HG02588 (cell line): ENCODE results near the gene SRP14.
"Not testable (repeated sequence)": the region's sequence is repeated elsewhere in the genome, so short reads cannot be mapped to it uniquely, and the experiment has no call there.

Source experiments
- ATAC-seq: cut with Tn5 transposase; IDR thresholded peaks from one replicate; pipeline ENCODE4 v1.9.1; 2021; ENCODE audit warnings: mild to moderate bottlenecking, moderate library complexity; ENCODE audit not compliant: unreplicated experiment

The SRP14 gene

GRCh38 chr15:40052604-40053003, 13.6 kb upstream of the SRP14 start:
- no peak for ATAC-seq

- no peak for ATAC-seq
Observed at GRCh38 chr15:40051616-40052415, 12.8 kb upstream of the SRP14 start.

GRCh38 chr15:40050788-40051470, 11.9 kb upstream of the SRP14 start:
- no peak for ATAC-seq

- ATAC-seq = no peak
Observed at GRCh38 chr15:40048926-40049475, 10.0 kb upstream of the SRP14 start.

- no peak for ATAC-seq
Observed at GRCh38 chr15:40048211-40048792, 9.3 kb upstream of the SRP14 start.

GRCh38 chr15:40047415-40048210, 8.6 kb upstream of the SRP14 start:
- peak; percentile 48 for ATAC-seq

GRCh38 chr15:40046721-40047414, 7.9 kb upstream of the SRP14 start:
- no peak for ATAC-seq

GRCh38 chr15:40045572-40046217, 6.7 kb upstream of the SRP14 start:
- ATAC-seq = no peak

- peak; percentile 71 for ATAC-seq
Observed at GRCh38 chr15:40044717-40045571, 6.0 kb upstream of the SRP14 start.

- no peak for ATAC-seq
Observed at GRCh38 chr15:40043927-40044716, 5.1 kb upstream of the SRP14 start.

- no peak for ATAC-seq
Observed at GRCh38 chr15:40042791-40043320, 3.9 kb upstream of the SRP14 start.

GRCh38 chr15:40040770-40041169, 1.8 kb upstream of the SRP14 start:
- ATAC-seq = no peak

GRCh38 chr15:40040293-40040635, 1.3 kb upstream of the SRP14 start:
- no peak for ATAC-seq

- no peak for ATAC-seq
Observed at GRCh38 chr15:40038275-40038637, 725 bp downstream of the SRP14 start.

- ATAC-seq = no peak
Observed at GRCh38 chr15:40037721-40038120, 1.3 kb downstream of the SRP14 start.

GRCh38 chr15:40035182-40035581, 3.8 kb downstream of the SRP14 start:
- ATAC-seq = not testable (repeated sequence)

- no peak for ATAC-seq
Observed at GRCh38 chr15:40034186-40034946, 4.6 kb downstream of the SRP14 start.
